ENCODE data around the gene MTMR12.

- TF ChIP-seq, protein P1, sequence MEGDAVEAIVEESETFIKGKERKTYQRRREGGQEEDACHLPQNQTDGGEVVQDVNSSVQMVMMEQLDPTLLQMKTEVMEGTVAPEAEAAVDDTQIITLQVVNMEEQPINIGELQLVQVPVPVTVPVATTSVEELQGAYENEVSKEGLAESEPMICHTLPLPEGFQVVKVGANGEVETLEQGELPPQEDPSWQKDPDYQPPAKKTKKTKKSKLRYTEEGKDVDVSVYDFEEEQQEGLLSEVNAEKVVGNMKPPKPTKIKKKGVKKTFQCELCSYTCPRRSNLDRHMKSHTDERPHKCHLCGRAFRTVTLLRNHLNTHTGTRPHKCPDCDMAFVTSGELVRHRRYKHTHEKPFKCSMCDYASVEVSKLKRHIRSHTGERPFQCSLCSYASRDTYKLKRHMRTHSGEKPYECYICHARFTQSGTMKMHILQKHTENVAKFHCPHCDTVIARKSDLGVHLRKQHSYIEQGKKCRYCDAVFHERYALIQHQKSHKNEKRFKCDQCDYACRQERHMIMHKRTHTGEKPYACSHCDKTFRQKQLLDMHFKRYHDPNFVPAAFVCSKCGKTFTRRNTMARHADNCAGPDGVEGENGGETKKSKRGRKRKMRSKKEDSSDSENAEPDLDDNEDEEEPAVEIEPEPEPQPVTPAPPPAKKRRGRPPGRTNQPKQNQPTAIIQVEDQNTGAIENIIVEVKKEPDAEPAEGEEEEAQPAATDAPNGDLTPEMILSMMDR (IDR thresholded peaks at IDR 0.05 in 8 of 11, conservative IDR thresholded peaks at IDR 0.05 in 3 of 11): no peak
- no peak for TF ChIP-seq POLR2A (IDR thresholded peaks at IDR 0.05)
- TF ChIP-seq POLR2AphosphoS5 (IDR thresholded peaks at IDR 0.05): no peak
Measured at GRCh38 chr5:32231241-32231640, 81.5 kb downstream of the MTMR12 start.
